GM12878 (cell line): ENCODE data around the gene NUDT14. TPM values are rescaled to one million over a fixed set of nuclear protein-coding genes. Genes with fewer than 3 reads are reported as not detected.

Experiments used
- ATAC-seq: fragments of 200-7000 bp; cut with Tn5 transposase; 3 replicates; pipeline ENCODE4 v1.9.1; 2020; ENCODE audit warnings: mild to moderate bottlenecking, moderate library complexity
- BruUV-seq: library from RNA; stranded (reverse); fragments of 400-500 nt; replicated peaks from 2 replicates; lab custom pipeline; 2021; lab: Mats Ljungman, UMichigan
- CTCF ChIA-PET: fragments of 300-600 bp; sonication (Branson Sonifier 250); formaldehyde crosslinking; extraction: SDS; loops from one replicate; lab custom pipeline; 2021; ENCODE audit warnings: inconsistent platforms; lab: Yijun Ruan, JAX
- POLR2A ChIA-PET: fragments of 350-600 bp; formaldehyde crosslinking; extraction: SDS; loops from one replicate; lab custom pipeline; 2021; ENCODE audit warnings: inconsistent platforms; lab: Charles Lee
- RAD21 ChIA-PET: fragments of 300-600 bp; sonication (Branson Sonifier 250); formaldehyde crosslinking; loops from one replicate; lab custom pipeline; 2023; ENCODE audit warnings: antibody characterized with exemption; ENCODE audit not compliant: unreplicated experiment; lab: Charles Lee
- SMC1A ChIA-PET: fragments of 300-600 bp; sonication (Branson Sonifier 250); formaldehyde crosslinking; loops from one replicate; lab custom pipeline; 2023; ENCODE audit not compliant: unreplicated experiment, uncharacterized antibody; lab: Charles Lee
- DNase-seq: peaks from one replicate; pipeline ENCODE4 v3.0.0-alpha.2; 2011; ENCODE audit warnings: low read depth, low spot score
- FAIRE-seq: peaks from 3 replicates; lab custom pipeline; 2011; peaks lifted over from hg19 to GRCh38; lab: Jason Lieb, UNC
- H2AFZ ChIP-seq: 2 replicates; pipeline ENCODE4 v1.6.0; 2011; ENCODE audit warnings: low read depth, low read length, control low read depth; ENCODE audit not compliant: control insufficient read depth
- H3K27ac ChIP-seq: 2 replicates; pipeline ENCODE4 v1.5.1; 2011; ENCODE audit warnings: control low read depth; ENCODE audit not compliant: control insufficient read depth, insufficient read depth
- H3K27me3 ChIP-seq, 2 experiments: replicated peaks in 1 of 2; 2 replicates each; pipeline versions ENCODE4 v1.6.0 to v1.6.1; 2011; ENCODE audit warnings: low read length in 1 of 2; ENCODE audit not compliant: control insufficient read depth in 2 of 2, insufficient read depth in 2 of 2
- H3K36me3 ChIP-seq, 2 experiments: 2 replicates each; pipeline ENCODE4 v1.5.1; 2011; ENCODE audit warnings: low read length in 1 of 2; ENCODE audit not compliant: control insufficient read depth in 2 of 2, insufficient read depth in 2 of 2
- H3K4me1 ChIP-seq: 2 replicates; pipeline ENCODE4 v1.6.1; 2011; ENCODE audit warnings: mild to moderate bottlenecking, low read length, moderate library complexity, mixed read lengths; ENCODE audit not compliant: control insufficient read depth, insufficient read depth
- H3K4me2 ChIP-seq: 2 replicates; pipeline ENCODE4 v1.6.0; 2011; ENCODE audit warnings: control low read depth; ENCODE audit not compliant: control insufficient read depth, insufficient read depth
- H3K4me3 ChIP-seq: fragments of 200-600 bp; sonication (generic); 2 replicates; pipeline ENCODE4 v1.5.1; 2016
- H3K79me2 ChIP-seq: 2 replicates; pipeline ENCODE4 v1.6.0; 2011; ENCODE audit warnings: low read length; ENCODE audit not compliant: control insufficient read depth, insufficient read depth
- H3K9ac ChIP-seq: 2 replicates; pipeline ENCODE4 v1.8.0; 2011; ENCODE audit warnings: low read length, control low read depth, mixed read lengths; ENCODE audit not compliant: control insufficient read depth, insufficient read depth
- H3K9me3 ChIP-seq: replicated peaks from 3 replicates; pipeline ENCODE4 v1.5.1; 2011; ENCODE audit warnings: mild to moderate bottlenecking, low read length; ENCODE audit not compliant: control insufficient read depth, insufficient read depth
- H4K20me1 ChIP-seq: 2 replicates; pipeline ENCODE4 v1.6.0; 2011; ENCODE audit not compliant: control insufficient read depth, insufficient read depth
- ATF7 ChIP-seq: fragments of 450-650 bp; IDR thresholded peaks from 2 replicates; pipeline ENCODE4 v1.6.1; 2016; ENCODE audit warnings: low read depth, mild to moderate bottlenecking
- CEBPB ChIP-seq, 2 experiments: fragments of 150-350 bp in 1 of 2; IDR thresholded peaks; 2 replicates each; pipeline ENCODE4 v1.6.1; 2012 to 2014; ENCODE audit warnings: low read depth in 2 of 2, low read length in 2 of 2, borderline replicate concordance in 1 of 2, inconsistent platforms in 1 of 2
- EGR1 ChIP-seq, 2 experiments: IDR thresholded peaks; 1 replicate in 1 of 2; 2 replicates in 1 of 2; pipeline ENCODE4 v1.6.1; 2011 to 2012; ENCODE audit warnings: low read depth in 2 of 2, low read length in 2 of 2, borderline replicate concordance in 1 of 2, mild to moderate bottlenecking in 1 of 2, moderate library complexity in 1 of 2
- IKZF1 ChIP-seq: fragments of 450-650 bp; conservative IDR thresholded peaks from 2 replicates; pipeline ENCODE4 v1.6.1; 2017; ENCODE audit warnings: antibody characterized with exemption, mild to moderate bottlenecking
- IKZF2 ChIP-seq, 2 experiments: fragments of 450-650 bp; IDR thresholded peaks; 2 replicates each; pipeline ENCODE4 v1.6.1; 2017; ENCODE audit warnings: mild to moderate bottlenecking in 2 of 2, moderate library complexity in 2 of 2
- MEF2B ChIP-seq: fragments of 450-650 bp; IDR thresholded peaks from 2 replicates; pipeline ENCODE4 v1.6.1; 2018; ENCODE audit warnings: mild to moderate bottlenecking, moderate library complexity; ENCODE audit not compliant: partially characterized antibody, poor library complexity, severe bottlenecking
- RUNX3 ChIP-seq: IDR thresholded peaks from 2 replicates; pipeline ENCODE4 v1.6.1; 2012; ENCODE audit warnings: low read length, inconsistent platforms
- SPI1 ChIP-seq: IDR thresholded peaks from 2 replicates; pipeline ENCODE4 v1.6.1; 2011; ENCODE audit warnings: low read depth, mild to moderate bottlenecking, low read length, moderate library complexity, borderline replicate concordance; ENCODE audit not compliant: insufficient read depth
- SUZ12 ChIP-seq: fragments of 200-600 bp; sonication (generic); IDR thresholded peaks from one replicate; pipeline ENCODE4 v1.6.1; 2018; ENCODE audit warnings: antibody characterized with exemption, mild to moderate bottlenecking; ENCODE audit not compliant: unreplicated experiment
- YY1 ChIP-seq: IDR thresholded peaks from 2 replicates; pipeline ENCODE4 v1.6.1; 2011; ENCODE audit warnings: low read depth, mild to moderate bottlenecking, low read length
- WGBS: methylation state at CpG from one replicate; pipeline ENCODE4 v1.1.6; 2016; ENCODE audit warnings: low lambda C conversion rate; ENCODE audit not compliant: insufficient replicate concordance, insufficient coverage; ENCODE audit errors: missing lambda C conversion rate; 5-methylcytosine and 5-hydroxymethylcytosine counted together
- in situ Hi-C: fragments of 300-500 bp; cut with MboI; formaldehyde crosslinking; loops from 9 replicates; pipeline ENCODE4 v1.14.3; 2018; ENCODE audit warnings: mixed read lengths
- intact Hi-C: fragments of 100-400 bp; cut with micrococcal nuclease; formaldehyde crosslinking; loops from one replicate; pipeline ENCODE4 v1.14.2; 2022; ENCODE audit not compliant: unreplicated experiment
- polyA plus RNA-seq, 11 experiments: library from polyadenylated mRNA; depleted of rRNA in 4 of 11; unstranded in 6 of 11; stranded (reverse) in 5 of 11; fragments of >200 nt; fragmentation: Nextera tagmentation in 4 of 11; fragmentation: Illumina TruSeq in 1 of 11; extraction: Ambion mirVana in 4 of 11; extraction: Trizol in 1 of 11; gene quantifications; 1 replicate in 1 of 11; 2 replicates in 10 of 11; pipeline versions ENCODE4 v1.2.1 to v1.2.3, GENCODE V29; 2011 to 2016; ENCODE audit warnings: inconsistent platforms in 2 of 11, missing spikeins in 2 of 11, low read depth in 1 of 11
- total RNA-seq, 4 experiments: library from RNA; depleted of rRNA in 3 of 4; stranded (reverse); fragments of >200 nt in 3 of 4; fragmentation: Illumina TruSeq in 1 of 4; extraction: Trizol in 1 of 4; gene quantifications; 2 replicates each; pipeline versions ENCODE4 v1.2.1 to v1.2.3, GENCODE V29; 2013 to 2021
- TF ChIP-seq, protein P1 (sequence below): IDR thresholded peaks from 2 replicates; pipeline ENCODE4 v1.6.1; 2012; ENCODE audit warnings: low read depth, low read length, improper control_type of control experiment

Gene NUDT14
- total and polyA plus RNA-seq, 10 of the 15 experiments (the other 5 are each of a cell fraction or from before 2014, with no cell fraction given) = 0.62 to 6.8 (median 4.3) TPM; not detected in 1

DNA sequence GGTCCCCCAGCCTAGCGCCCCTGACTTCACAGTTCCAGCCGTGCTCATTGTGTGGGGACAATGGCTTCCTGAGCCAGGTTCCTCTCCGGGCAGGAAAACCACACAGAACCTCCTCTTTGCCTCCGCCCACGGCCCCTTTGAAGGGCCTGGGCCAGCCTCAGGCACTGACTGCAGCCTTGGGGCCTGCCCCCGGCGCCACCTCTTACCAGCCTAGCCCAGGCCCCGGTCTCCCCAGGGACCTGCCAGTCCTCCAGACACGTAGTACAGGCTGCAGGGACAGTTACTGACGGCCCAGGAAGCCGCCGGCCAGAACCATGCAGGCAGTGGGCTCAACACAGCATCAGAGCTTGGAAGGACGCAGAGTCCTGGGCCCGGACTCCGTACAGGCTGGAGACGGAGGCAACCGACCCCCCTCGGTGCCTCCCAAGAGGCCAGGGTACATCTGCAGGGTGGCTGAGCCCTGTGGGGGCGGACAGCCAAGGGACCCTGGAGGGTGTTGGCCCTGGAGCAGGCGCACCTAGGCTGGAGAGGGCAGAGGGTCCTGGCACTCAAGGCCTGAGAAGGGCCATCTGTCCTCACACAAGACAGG, 20.9 kb upstream of the NUDT14 start:
- no peak overlapping the region for H3K4me3 ChIP-seq
- FAIRE-seq (no peak), ATAC-seq (peak; percentile 61), DNase-seq (peak; percentile 8)
- H3K4me2 ChIP-seq = no peak overlapping the region
- no peak overlapping the region for H3K9ac ChIP-seq
- BruUV-seq = no TSS peak
- H3K79me2 ChIP-seq = no peaks in the 10 kb centered on the region
- H3K27ac ChIP-seq = no peak overlapping the region
- no peaks in the 10 kb centered on the region for H3K9me3 ChIP-seq
- POLR2A ChIA-PET = no interaction called here
- intact Hi-C loops (loop anchor here (2.0 to 5.0 kb wide), 3 partner anchors 81 to 325 kb away; partner anchors contain the start of gene TMEM121), in situ Hi-C loops (loop anchor here (5.0 kb wide), 1 partner anchor 150 kb away; no protein-coding TSS in a partner anchor)
- RAD21 ChIA-PET = interaction anchor here (0.6 kb wide), 1 partner anchor 43 kb away, joined by 3 read pairs; no protein-coding TSS in a partner anchor
- H4K20me1 ChIP-seq = no peaks in the 10 kb centered on the region
- CTCF ChIA-PET = interaction anchor here (1.6 to 2.0 kb wide), 2 partner anchors 20 to 150 kb away, joined by 4 to 14 read pairs; no protein-coding TSS in a partner anchor
- peaks cover 7% of the 10 kb centered on the region for H3K4me1 ChIP-seq
- peak overlapping the region; percentile 5; the same call in 1 of the 2 replicates for H2AFZ ChIP-seq
- 24% methylated on average over 16 of the region's 20 CpGs for WGBS
- H3K36me3 ChIP-seq = no peaks in the 10 kb centered on the region
- peaks cover 0 to 2% of the 10 kb centered on the region in 2 experiments; a peak in 3 of 4 replicates for H3K27me3 ChIP-seq
- SMC1A ChIA-PET = interaction anchor here (1.1 kb wide), 1 partner anchor 150 kb away, joined by 5 read pairs; no protein-coding TSS in a partner anchor
- TF ChIP-seq SPI1 (0 out of 2 replicates have a peak, but pooled peaks have one; percentile 2), RUNX3 (peak; percentile 58), YY1 (0 out of 2 replicates have a peak, but pooled peaks have one; percentile 20), MEF2B (peak; percentile 57), SUZ12 (no peak), IKZF1 (peak; percentile 57; the same call in 1 of the 2 replicates), CEBPB (IDR thresholded peaks at IDR 0.05; ENCODE audit: borderline replicate concordance in 1 of 2, low read depth in 2 of 2, low read length in 2 of 2) (no peak), IKZF2 (IDR thresholded peaks at IDR 0.05) (peak in 1 of 2 experiments; percentile 20; a peak in 1 of 4 replicates), ATF7 (no peak), EGR1 (IDR thresholded peaks at IDR 0.05; ENCODE audit: borderline replicate concordance in 1 of 2, low read depth in 2 of 2, low read length in 2 of 2) (peak in 1 of 2 experiments; percentile 47; a peak in 1 of 3 replicates)
- TF ChIP-seq, protein P1, sequence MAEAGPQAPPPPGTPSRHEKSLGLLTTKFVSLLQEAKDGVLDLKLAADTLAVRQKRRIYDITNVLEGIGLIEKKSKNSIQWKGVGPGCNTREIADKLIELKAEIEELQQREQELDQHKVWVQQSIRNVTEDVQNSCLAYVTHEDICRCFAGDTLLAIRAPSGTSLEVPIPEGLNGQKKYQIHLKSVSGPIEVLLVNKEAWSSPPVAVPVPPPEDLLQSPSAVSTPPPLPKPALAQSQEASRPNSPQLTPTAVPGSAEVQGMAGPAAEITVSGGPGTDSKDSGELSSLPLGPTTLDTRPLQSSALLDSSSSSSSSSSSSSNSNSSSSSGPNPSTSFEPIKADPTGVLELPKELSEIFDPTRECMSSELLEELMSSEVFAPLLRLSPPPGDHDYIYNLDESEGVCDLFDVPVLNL = no peak
